ENCODE results near the gene ARHGEF5.
"Not testable (repeated sequence)": the region's sequence is repeated elsewhere in the genome, so short reads cannot be mapped to it uniquely, and the experiment has no call there.

GRCh38 chr7:144330044-144330443 lies 25.2 kb upstream of the ARHGEF5 start:
- TF ChIP-seq POLR2AphosphoS5 (IDR thresholded peaks at IDR 0.05; ENCODE audit: low read depth, low read length); MXI1 (IDR thresholded peaks at IDR 0.05; ENCODE audit: low read depth, low read length); REST (IDR thresholded peaks at IDR 0.05; ENCODE audit: low read depth, low read length); CTCF (IDR thresholded peaks at IDR 0.05); RFX5 (IDR thresholded peaks at IDR 0.05; ENCODE audit: low read length); TEAD4 (IDR thresholded peaks at IDR 0.05; ENCODE audit: borderline replicate concordance, insufficient read depth); EZH2phosphoT487 (IDR thresholded peaks at IDR 0.05; ENCODE audit: borderline replicate concordance, low read depth); TAF1 (IDR thresholded peaks at IDR 0.05; ENCODE audit: borderline replicate concordance, low read depth, low read length); SIN3A (IDR thresholded peaks at IDR 0.05; ENCODE audit: borderline replicate concordance, low read depth, low read length); FOXJ3 (CRISPR knock-in tag; IDR thresholded peaks at IDR 0.05): not testable (repeated sequence)
